HG03103 (cell line): ENCODE data around the gene C19orf81.

Experiments
- ATAC-seq: cut with Tn5 transposase; IDR thresholded peaks from one replicate; pipeline ENCODE4 v1.9.1; 2021; ENCODE audit warnings: low read depth; ENCODE audit not compliant: unreplicated experiment

Gene C19orf81

GRCh38 chr19:50705422-50706019 lies 56.3 kb downstream of the C19orf81 start:
- ATAC-seq, result no peak

GRCh38 chr19:50706387-50706786 lies 57.1 kb downstream of the C19orf81 start:
- no peak for ATAC-seq

- no peak for ATAC-seq
These were observed 59.1 kb downstream of the C19orf81 start for GRCh38 chr19:50708179-50708879.
